Karpas-422 (cell line): Measurements from ENCODE around the gene FAM187B. TPM values are rescaled to one million over a fixed set of nuclear protein-coding genes. Genes with fewer than 3 reads are reported as not detected.

Source experiments
- DNase-seq: peaks from one replicate; pipeline ENCODE4 v3.0.0-alpha.2; 2015
- H2AFZ ChIP-seq: fragments of 200-600 bp; sonication (generic); 2 replicates; pipeline ENCODE4 v1.6.1; 2014; ENCODE audit warnings: antibody characterized with exemption, low read length, mixed read lengths
- H3K27ac ChIP-seq: fragments of 200-600 bp; sonication (generic); 2 replicates; pipeline ENCODE4 v1.5.1; 2014; ENCODE audit warnings: mild to moderate bottlenecking, low read length, moderate library complexity
- H3K27me3 ChIP-seq: fragments of 200-600 bp; sonication (generic); 2 replicates; pipeline ENCODE4 v1.6.1; 2014; ENCODE audit warnings: low read length, mixed read lengths
- H3K36me3 ChIP-seq: fragments of 200-600 bp; sonication (generic); 2 replicates; pipeline ENCODE4 v1.6.1; 2014; ENCODE audit warnings: low read length, mixed read lengths; ENCODE audit not compliant: insufficient read depth
- H3K4me1 ChIP-seq: fragments of 200-600 bp; sonication (generic); 2 replicates; pipeline ENCODE4 v1.6.1; 2014; ENCODE audit warnings: mild to moderate bottlenecking, low read length, mixed read lengths
- H3K4me2 ChIP-seq: fragments of 200-600 bp; sonication (generic); 2 replicates; pipeline ENCODE4 v1.6.1; 2014; ENCODE audit warnings: low read length, low read depth, mild to moderate bottlenecking; ENCODE audit not compliant: poor library complexity, severe bottlenecking
- H3K4me3 ChIP-seq: fragments of 200-600 bp; sonication (generic); 2 replicates; pipeline ENCODE4 v1.5.1; 2014; ENCODE audit warnings: mild to moderate bottlenecking, antibody characterized with exemption, low read length, mixed read lengths
- H3K79me2 ChIP-seq: fragments of 200-600 bp; sonication (generic); 2 replicates; pipeline ENCODE4 v1.6.1; 2014; ENCODE audit warnings: mild to moderate bottlenecking, low read length, mixed read lengths
- H3K9ac ChIP-seq: fragments of 200-600 bp; sonication (generic); 2 replicates; pipeline ENCODE4 v1.6.0; 2014; ENCODE audit warnings: low read length
- H3K9me2 ChIP-seq: fragments of 200-600 bp; sonication (generic), shearing (Covaris generic); replicated peaks from 2 replicates; pipeline ENCODE4 v1.6.0; 2014; ENCODE audit warnings: mild to moderate bottlenecking, low read length, moderate library complexity; ENCODE audit not compliant: insufficient read depth
- H3K9me3 ChIP-seq: fragments of 300-700, 200-600 bp; sonication (generic); 2 replicates; pipeline ENCODE4 v1.6.1; 2014; ENCODE audit warnings: low read length, mixed read lengths
- H4K20me1 ChIP-seq: fragments of 200-600 bp; sonication (generic); 2 replicates; pipeline ENCODE4 v1.6.1; 2014; ENCODE audit warnings: mild to moderate bottlenecking, antibody characterized with exemption, low read length, low read depth; ENCODE audit not compliant: insufficient read depth
- total RNA-seq: library from RNA; depleted of rRNA; stranded (reverse); fragments of >200 nt; shearing (Covaris generic); gene quantifications from 2 replicates; pipeline ENCODE4 v1.2.3, GENCODE V29; 2014; ENCODE audit warnings: low replicate concordance; rRNA removed

FAM187B gene
- total RNA-seq = not detected in 2 replicates

GRCh38 chr19:35228177-35228930, at the start of gene FAM187B:
TSS of gene FAM187B (minus strand) at chr19:35228739. CDS start at chr19:35228680, 59 bp downstream.
- no peaks in the 10 kb centered on the region for H3K4me1 ChIP-seq
- no peaks in the 10 kb centered on the region for H4K20me1 ChIP-seq
- H3K9ac ChIP-seq = no peak within 1 kb of the TSS
- H2AFZ ChIP-seq = no peak within 1 kb of the TSS
- no peaks in the 10 kb centered on the region for H3K27me3 ChIP-seq
- no peak within 1 kb of the TSS for H3K4me3 ChIP-seq
- DNase-seq = no peak
- H3K4me2 ChIP-seq = no peak within 1 kb of the TSS
- H3K79me2 ChIP-seq = no peaks in the 10 kb centered on the region
- H3K9me3 ChIP-seq = no peaks in the 10 kb centered on the region
- no peaks in the 10 kb centered on the region for H3K36me3 ChIP-seq
- H3K9me2 ChIP-seq = no peaks in the 10 kb centered on the region
- no peak within 1 kb of the TSS for H3K27ac ChIP-seq

DNA sequence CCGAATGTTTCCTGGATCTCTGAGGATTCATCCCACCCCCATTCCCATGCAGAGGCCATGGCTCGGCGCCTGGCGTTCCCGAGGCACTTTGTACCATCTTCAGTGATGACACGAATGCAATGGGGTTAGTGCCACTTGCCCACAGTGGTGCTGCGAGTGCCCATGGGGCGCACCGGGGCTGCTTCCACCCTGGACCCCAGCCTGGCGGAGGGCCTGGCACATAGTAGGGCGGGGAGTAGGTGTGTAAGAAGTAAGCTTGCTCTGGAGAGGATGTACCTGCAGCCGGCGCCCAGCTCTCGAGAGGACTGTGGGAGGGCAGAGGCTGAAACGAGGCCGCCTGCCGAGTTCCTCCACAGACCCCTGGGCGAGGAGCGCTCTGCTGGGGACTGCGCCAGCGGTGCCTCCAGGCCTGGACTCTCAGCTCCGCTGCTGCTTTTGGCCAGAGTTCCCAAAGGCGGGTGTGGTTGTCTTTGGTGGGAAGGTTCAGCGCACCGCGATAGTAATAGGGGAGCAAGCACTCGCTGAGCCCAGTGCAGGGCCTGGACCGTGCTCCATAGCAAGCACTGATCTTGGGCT, 48.3 kb upstream of the FAM187B start:
- Histone ChIP-seq H3K79me2 (no peaks in the 10 kb centered on the region), H3K4me2 (no peak overlapping the region), H3K27ac (no peak overlapping the region), H2AFZ (no peak overlapping the region), H3K9me2 (no peaks in the 10 kb centered on the region), H4K20me1 (peaks cover 2% of the 10 kb centered on the region; the same call in 1 of the 2 replicates), H3K4me1 (peaks cover 13% of the 10 kb centered on the region), H3K27me3 (no peaks in the 10 kb centered on the region), H3K4me3 (no peak overlapping the region), H3K9me3 (no peaks in the 10 kb centered on the region), H3K9ac (no peak overlapping the region), H3K36me3 (no peaks in the 10 kb centered on the region; the same call in 1 of the 2 replicates)
- DNase-seq = no peak

DNA sequence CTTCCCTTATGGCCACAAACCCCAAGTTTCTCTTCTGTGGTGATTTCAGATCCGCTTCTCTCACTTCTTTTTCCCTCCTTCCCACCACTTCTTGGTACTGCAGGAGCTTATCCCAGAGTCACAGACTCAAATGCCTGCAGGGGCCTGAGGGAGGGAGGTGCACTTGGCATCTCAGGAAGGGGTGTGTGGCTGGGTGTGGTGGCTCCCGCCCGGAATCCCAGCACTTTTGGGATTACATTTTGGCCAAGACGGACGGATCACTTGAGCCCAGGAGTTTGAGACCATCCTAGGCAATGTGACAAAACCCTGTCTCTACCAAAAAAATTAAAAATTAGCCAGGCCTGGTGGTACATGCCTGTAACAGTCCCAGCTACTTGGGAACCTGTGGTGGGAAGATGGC, 45.8 kb upstream of the FAM187B start:
- Histone ChIP-seq H4K20me1 (peaks cover 14% of the 10 kb centered on the region; the same call in 1 of the 2 replicates), H2AFZ (no peak overlapping the region), H3K27ac (no peak overlapping the region), H3K4me2 (no peak overlapping the region), H3K79me2 (no peaks in the 10 kb centered on the region), H3K27me3 (no peaks in the 10 kb centered on the region), H3K4me1 (peaks cover 26% of the 10 kb centered on the region), H3K9me2 (no peaks in the 10 kb centered on the region), H3K4me3 (no peak overlapping the region), H3K9me3 (no peaks in the 10 kb centered on the region), H3K9ac (no peak overlapping the region), H3K36me3 (peaks cover 12% of the 10 kb centered on the region)
- no peak for DNase-seq

DNA sequence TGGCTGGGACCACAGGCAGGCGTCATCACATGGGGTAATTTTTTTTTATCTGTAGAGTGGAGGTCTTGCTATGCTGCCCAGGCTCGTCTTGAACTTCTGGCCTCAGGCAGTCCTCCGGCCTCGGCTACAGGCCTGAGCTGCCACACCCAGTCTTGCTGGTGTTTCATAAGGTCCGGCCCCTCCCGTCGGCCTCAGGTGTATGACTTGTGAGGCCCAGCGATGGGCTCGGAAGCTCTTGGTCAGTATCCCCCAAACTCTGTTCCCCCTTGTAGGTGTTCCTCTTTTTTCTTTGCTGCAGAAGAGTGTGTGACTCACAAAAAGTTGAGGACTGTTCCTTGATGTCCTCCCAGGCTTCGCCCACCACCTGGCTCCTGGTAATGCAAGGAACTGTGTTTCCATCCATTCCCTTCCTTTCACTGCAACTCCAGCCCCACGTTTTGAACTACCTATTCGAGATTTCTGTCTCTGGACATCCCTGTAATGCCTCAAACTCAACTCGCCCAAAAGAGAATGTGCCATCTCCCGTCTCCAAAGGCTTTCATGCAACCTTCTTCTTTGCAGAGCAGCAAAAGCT, 45.2 kb upstream of the FAM187B start:
- H3K79me2 ChIP-seq = no peaks in the 10 kb centered on the region
- H3K4me1 ChIP-seq = peaks cover 26% of the 10 kb centered on the region
- no peaks in the 10 kb centered on the region for H3K9me2 ChIP-seq
- H3K36me3 ChIP-seq = peaks cover 12% of the 10 kb centered on the region
- H2AFZ ChIP-seq = no peak overlapping the region
- no peak overlapping the region for H3K4me2 ChIP-seq
- no peak overlapping the region for H3K9ac ChIP-seq
- H3K27ac ChIP-seq = no peak overlapping the region
- no peaks in the 10 kb centered on the region for H3K27me3 ChIP-seq
- H3K4me3 ChIP-seq = no peak overlapping the region
- DNase-seq = no peak
- peaks cover 14% of the 10 kb centered on the region; the same call in 1 of the 2 replicates for H4K20me1 ChIP-seq
- no peaks in the 10 kb centered on the region for H3K9me3 ChIP-seq

DNA sequence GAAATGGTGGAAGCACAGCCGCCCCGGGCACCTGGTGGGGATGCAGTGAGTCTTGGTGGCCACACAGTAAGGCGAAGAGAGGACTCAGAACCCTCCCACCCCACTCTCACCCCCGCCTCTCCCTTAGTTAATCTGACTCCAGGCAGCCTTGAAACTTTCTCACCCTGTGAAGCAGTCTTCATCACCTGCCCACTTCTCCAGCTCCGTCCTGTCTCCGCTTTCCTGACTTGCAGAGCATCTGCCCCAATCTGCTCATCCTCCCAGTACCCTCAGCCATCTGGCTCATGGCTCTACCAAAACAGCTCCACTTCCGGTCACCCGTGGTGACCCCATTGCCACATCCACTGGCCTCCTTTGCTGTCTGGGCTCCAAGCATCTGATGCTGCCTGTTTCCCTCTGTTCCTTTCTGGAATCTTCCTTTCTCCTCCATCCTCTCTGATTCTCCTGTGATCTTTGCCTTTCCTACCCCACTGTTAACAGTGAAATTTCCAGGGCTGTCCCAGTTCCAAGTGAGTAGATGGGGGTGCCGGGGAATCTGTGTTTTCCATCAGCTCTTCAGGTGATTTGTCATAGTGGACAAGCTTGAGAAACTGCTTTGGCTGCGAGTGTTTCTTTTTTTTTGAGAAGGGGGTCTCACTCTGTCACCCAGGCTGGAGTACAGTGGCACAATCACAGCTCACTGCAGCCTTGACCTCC, 44.6 kb upstream of the FAM187B start:
- Histone ChIP-seq H3K79me2 (no peaks in the 10 kb centered on the region), H3K36me3 (peaks cover 12% of the 10 kb centered on the region), H3K27me3 (no peaks in the 10 kb centered on the region), H3K4me2 (no peak overlapping the region), H3K27ac (no peak overlapping the region), H3K9ac (no peak overlapping the region), H3K4me1 (peaks cover 26% of the 10 kb centered on the region), H3K9me3 (no peaks in the 10 kb centered on the region), H4K20me1 (peaks cover 14% of the 10 kb centered on the region; the same call in 1 of the 2 replicates), H3K9me2 (no peaks in the 10 kb centered on the region), H2AFZ (no peak overlapping the region), H3K4me3 (no peak overlapping the region)
- DNase-seq = no peak

DNA sequence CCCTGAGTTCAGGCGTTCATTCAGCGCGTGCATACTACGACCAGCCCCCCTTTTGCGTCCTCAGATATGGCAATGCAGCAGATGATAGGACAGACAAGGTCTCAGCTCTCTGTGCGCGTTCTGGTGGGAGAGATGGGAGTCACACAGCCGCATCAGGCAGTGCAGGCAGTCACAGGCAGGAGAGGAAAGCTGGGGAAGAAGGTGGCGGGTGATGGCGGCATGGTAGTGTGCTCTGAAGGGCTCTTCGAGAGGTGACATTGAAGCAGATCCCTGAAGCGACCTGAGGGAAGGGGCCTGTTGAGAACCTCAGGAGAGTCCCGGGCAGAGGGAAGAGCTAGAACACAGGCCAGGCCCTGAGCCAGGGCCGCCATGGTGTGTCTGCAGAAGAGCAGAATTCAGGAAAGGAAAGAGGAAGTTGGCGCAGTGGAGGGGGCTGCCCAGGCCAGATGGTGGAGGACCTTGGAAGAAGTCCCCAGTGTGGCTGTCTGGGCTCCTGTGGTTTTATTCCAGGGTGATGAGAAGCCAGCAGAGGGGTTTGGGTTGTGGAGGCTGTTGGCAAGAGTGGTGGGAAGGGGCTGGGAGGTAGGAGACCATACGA, 43.7 kb upstream of the FAM187B start:
- Histone ChIP-seq H3K9me2 (no peaks in the 10 kb centered on the region), H3K9ac (no peak overlapping the region), H3K4me2 (no peak overlapping the region), H3K36me3 (peaks cover 12% of the 10 kb centered on the region), H3K9me3 (no peaks in the 10 kb centered on the region), H3K4me3 (no peak overlapping the region), H3K4me1 (peaks cover 26% of the 10 kb centered on the region), H3K27ac (no peak overlapping the region), H3K79me2 (no peaks in the 10 kb centered on the region), H4K20me1 (peaks cover 14% of the 10 kb centered on the region; the same call in 1 of the 2 replicates), H3K27me3 (no peaks in the 10 kb centered on the region), H2AFZ (no peak overlapping the region)
- no peak for DNase-seq

DNA sequence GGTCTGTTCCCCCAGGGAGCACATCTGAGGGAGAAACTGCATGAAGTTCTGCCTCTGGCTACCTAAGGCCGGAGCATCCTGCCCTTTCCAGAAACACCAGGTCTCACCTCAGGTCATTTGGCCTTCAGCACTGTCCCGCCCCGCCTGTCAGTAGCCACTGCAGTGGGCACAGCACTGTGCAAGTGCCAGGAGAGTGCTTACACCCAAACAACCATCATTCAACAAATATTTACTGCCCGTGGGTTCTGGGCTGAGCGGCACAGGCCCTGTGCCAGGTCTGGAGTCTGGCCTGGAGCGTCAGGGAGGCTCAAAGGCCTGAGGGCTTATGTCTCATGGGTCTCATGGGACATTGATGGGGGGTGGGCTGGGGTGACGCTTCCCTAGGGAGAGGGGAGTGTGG, 43.0 kb upstream of the FAM187B start:
- Histone ChIP-seq H3K4me1 (peaks cover 32% of the 10 kb centered on the region), H3K27me3 (no peaks in the 10 kb centered on the region), H3K27ac (no peak overlapping the region), H3K36me3 (peaks cover 12% of the 10 kb centered on the region), H3K4me3 (no peak overlapping the region), H3K79me2 (no peaks in the 10 kb centered on the region), H2AFZ (no peak overlapping the region), H3K9me2 (no peaks in the 10 kb centered on the region), H4K20me1 (peaks cover 17% of the 10 kb centered on the region; the same call in 1 of the 2 replicates), H3K4me2 (no peak overlapping the region), H3K9ac (no peak overlapping the region), H3K9me3 (no peaks in the 10 kb centered on the region)
- no peak for DNase-seq
